GM19238 (cell line): ENCODE data around the gene CLPSL1.
"Not testable (repeated sequence)": the region's sequence is repeated elsewhere in the genome, so short reads cannot be mapped to it uniquely, and the experiment has no call there.

ENCODE experiments used
- DNase-seq: peaks from one replicate; pipeline ENCODE4 v3.0.0; 2011; ENCODE audit warnings: low spot score; ENCODE audit not compliant: insufficient read length

CLPSL1 gene

DNA sequence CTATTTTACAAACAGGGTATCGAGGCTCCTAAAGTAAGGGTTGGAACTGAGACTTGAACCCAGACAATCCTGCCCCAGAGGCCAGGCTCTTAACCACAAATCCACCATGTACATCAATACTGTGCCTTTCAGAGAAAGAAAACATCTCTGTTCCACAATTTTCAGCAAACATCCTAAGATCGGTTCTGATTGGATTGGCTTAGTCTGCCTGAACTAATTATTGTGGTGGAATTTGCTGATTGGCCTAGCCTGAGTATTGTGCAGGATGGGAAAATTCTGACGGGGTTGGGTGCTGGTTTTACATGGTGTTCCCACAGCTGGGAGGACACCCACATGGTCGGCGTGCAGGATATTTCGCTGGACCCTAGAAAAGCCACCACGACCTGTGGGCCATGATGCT is at the start of gene CLPSL1:
Gene CLPSL1, plus strand, starts transcription at position 301 of the 400 bp plus-strand sequence. Its CDS starts 92 bp downstream, at position 393.
- no peak for DNase-seq

- DNase-seq, result peak; percentile 78
Observed at GRCh38 chr6:35731414-35731735, 49.4 kb upstream of the CLPSL1 start.

DNA sequence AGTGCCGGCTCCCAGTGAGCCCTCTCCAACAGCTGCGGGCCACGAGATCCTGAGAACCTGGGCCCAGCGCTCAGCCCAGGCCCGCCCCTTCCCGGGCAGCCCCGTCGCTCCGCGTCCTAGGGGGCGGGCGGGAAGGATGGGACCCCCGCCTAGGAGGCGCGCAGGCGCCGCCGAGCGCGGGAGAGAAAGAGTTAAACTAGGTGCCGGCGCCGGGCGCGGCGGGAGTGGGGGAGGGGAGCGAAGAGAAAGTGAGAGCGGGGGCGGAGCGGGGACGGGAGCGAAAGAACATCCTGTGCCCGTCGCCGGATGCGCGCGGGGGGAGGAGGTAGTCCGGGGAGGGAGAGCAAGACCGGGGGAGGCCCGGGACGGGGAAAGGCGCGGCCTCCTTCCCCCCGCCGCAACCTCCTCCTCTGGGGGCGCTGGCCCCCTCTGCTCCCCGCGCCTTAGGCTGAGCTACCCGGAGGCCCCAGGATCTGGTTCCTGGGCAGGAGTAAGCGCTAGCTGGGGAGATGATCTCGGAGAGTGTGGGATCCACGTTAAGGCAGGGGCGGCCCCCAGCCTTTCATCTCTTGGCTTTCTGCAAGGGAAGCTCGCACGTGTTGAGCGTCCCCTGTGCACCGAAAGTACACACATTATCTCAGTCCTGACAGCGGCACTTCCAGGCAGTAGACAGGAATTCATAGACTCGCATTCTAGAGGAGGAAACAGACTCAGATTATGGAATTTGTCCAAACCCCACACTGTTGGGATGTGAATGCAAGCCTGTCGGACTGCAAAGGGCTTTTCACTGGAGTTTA is 48.9 kb upstream of the CLPSL1 start:
- DNase-seq, result peak; percentile 90

DNA sequence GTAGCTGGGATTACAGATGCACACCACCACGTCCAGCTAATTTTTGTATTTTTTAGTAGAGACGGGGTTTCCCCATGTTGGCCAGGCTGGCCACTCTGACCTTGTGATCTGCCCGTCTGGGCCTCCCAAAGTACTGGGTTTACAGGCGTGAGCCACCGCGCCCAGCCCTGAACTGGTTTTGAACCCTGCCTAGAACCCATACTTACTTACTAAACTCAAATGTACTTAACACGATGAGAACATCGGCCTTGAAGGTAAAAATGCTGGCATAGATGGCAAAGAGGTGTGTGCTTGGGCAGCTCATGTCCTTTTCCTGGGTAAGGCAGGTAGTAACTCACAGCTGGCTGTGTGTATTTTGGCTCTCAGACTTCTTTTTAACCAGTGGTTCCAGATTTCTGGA is 47.2 kb upstream of the CLPSL1 start:
- DNase-seq, result no peak

- DNase-seq, result not testable (repeated sequence)
Observed at GRCh38 chr6:35734319-35734718, 46.5 kb upstream of the CLPSL1 start.

DNA sequence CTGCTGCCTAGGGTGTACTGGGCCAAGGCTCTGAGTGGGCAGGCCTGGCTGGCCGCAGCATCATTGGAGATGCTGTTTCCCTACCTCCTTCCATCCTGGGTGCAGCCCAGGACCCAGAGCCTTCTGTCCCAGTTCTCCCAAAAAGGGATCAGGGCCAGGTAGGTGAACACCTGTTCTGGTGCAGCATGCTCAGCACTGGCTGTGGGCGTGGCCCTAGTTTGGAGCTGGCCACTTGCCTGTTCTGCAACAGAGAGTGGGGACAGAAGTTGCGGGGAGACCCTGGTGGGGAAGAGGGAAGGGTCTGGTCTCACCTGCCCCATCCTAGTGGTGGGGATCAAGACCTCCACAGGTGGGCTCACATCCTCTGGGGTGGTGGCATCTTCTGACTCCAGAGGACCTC is 45.4 kb upstream of the CLPSL1 start:
- no peak for DNase-seq

GRCh38 chr6:35736253-35736894 is 44.4 kb upstream of the CLPSL1 start:
- DNase-seq, result peak; percentile 64

GRCh38 chr6:35736982-35737412 is 43.8 kb upstream of the CLPSL1 start, which contains the start of gene ARMC12:
TSS of gene ARMC12 (plus strand) at chr6:35737032. CDS start at chr6:35737109, 77 bp downstream.
- no peak for DNase-seq

- peak; percentile 45 for DNase-seq
Observed at GRCh38 chr6:35737413-35738211, 43.2 kb upstream of the CLPSL1 start.

GRCh38 chr6:35739645-35740524 is 40.9 kb upstream of the CLPSL1 start:
- no peak for DNase-seq

GRCh38 chr6:35742842-35743241 is 38.0 kb upstream of the CLPSL1 start:
- no peak for DNase-seq

DNA sequence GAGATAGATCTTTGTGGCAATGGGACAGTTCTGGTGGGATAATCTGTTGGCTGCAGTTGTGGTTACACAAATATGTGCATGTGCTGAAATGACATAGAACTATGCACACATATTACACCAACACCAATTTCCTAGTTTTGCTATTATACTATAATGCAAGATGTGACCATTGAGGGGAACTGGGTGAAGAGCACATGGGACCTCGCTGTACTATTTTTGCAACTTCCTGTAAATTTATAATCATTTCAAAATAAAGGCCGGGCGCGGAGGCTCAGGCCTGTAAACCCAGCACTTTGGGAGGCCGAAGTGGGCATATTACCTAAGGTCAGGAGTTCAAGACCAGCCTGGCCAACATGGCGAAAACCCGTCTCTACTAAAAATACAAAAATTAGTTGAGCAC is 35.3 kb upstream of the CLPSL1 start:
- no peak for DNase-seq

- DNase-seq, result no peak
Observed at GRCh38 chr6:35746516-35746915, 34.3 kb upstream of the CLPSL1 start.

DNA sequence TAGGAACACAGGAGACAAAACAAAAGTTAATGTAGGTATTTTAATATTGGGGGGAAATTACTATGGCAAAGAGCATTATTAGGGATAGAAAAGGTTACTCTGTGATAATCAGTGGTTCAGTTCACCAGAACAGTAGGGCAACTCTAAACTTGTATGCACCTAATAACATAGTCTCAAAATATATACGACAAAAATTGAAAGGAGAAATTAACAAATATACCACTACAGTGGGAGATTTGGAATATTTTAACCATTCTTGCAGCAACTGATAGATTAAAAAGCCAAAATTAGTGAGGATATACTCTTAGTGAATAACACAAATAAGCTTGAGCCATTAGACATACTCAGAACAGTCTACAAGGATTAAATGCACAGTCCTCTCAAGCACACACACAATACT is 32.9 kb upstream of the CLPSL1 start:
- no peak for DNase-seq

DNA sequence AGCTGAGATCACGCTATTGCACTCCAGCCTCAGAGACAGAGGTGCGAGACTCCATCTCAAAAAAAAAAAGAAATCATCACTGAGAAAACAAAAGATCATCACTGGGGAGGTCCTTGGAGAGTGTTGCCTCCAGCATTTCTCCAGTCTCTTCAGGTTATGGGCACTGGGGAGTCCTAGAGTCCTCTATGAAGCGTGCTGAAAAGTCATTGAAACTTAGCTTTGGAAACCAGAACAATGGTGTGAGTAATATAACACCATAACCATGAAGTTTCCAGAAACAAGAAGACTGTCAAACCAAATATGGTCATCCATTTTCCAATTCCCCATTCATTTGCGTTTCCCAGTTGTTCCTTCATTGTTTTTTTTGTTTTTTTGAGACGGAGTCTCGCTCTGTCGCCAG is 30.3 kb upstream of the CLPSL1 start:
- DNase-seq, result no peak

DNA sequence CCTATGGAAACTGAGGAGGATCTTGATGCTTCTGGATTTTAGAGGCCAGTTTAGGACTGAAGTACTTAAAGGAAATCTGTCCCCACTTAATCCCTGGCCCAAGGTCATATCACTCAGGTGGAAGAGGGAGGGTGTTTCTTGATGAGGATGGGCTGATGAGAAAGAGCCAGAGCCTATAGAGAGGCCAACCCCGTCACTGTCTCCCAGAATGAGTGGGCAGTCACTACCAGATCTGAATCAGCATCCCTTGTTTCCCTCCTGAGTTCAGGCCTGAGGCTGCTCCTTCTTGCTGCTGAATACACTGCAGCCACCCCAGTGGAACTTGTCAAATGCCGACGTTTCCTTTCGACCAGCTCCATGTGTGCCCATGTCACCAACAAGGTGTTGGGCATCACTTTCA is 29.2 kb upstream of the CLPSL1 start:
- DNase-seq, result no peak

DNA sequence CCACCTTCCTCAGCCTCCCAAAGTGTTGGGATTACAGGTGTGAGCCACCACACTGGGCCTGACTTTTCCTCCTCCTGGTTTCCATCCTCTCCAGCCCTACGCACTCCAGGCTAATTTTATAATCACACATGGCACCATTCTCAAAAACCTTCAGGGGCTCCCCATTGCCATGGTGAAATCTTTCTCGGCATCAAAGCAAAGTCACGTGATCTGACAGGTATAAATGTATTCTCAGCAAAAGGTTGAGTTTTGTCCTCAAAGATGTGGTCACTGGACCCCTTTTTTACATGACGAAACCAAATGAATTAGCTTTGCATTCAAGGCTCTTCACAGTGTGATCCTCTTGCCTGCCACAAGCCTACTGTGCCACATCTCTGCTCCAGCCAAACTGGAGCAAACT is 28.5 kb upstream of the CLPSL1 start:
- DNase-seq, result no peak

- DNase-seq, result no peak
Observed at GRCh38 chr6:35754452-35755277, 26.2 kb upstream of the CLPSL1 start.

GRCh38 chr6:35755278-35755924 is 25.4 kb upstream of the CLPSL1 start:
- DNase-seq, result no peak
